Uterus (tissue), 4 donors: Measurements from ENCODE around the gene CCDC188. TPM values are rescaled to one million over a fixed set of nuclear protein-coding genes. Genes with fewer than 3 reads are reported as not detected.

ENCODE experiments used
- DNase-seq, 2 donors: peaks; one replicate each; pipeline ENCODE4 v3.0.0-alpha.2; 2019 to 2020
- H3K27ac ChIP-seq, 2 donors: fragments of 200-600 bp; sonication (generic); 1 replicate in 1 of 2; 2 replicates in 1 of 2; pipeline ENCODE4 v1.5.1; 2016 to 2018
- H3K27me3 ChIP-seq, 2 donors: fragments of 200-600 bp; sonication (generic); one replicate each; pipeline ENCODE4 v1.5.1; 2018 to 2019; ENCODE audit warnings: control low read depth in 1 of 2
- H3K36me3 ChIP-seq, 2 donors: fragments of 200-600 bp; sonication (generic); one replicate each; pipeline ENCODE4 v1.5.1; 2019; ENCODE audit warnings: control low read depth in 1 of 2
- H3K4me1 ChIP-seq, 2 donors: fragments of 200-600 bp; sonication (generic); one replicate each; pipeline ENCODE4 v1.5.1; 2018 to 2019; ENCODE audit warnings: control low read depth in 1 of 2
- H3K4me3 ChIP-seq, 2 donors: fragments of 200-600 bp; sonication (generic); 1 replicate in 1 of 2; 2 replicates in 1 of 2; pipeline ENCODE4 v1.5.1; 2018 to 2019; ENCODE audit warnings: mild to moderate bottlenecking in 1 of 2
- H3K9me3 ChIP-seq, 2 donors: fragments of 200-600 bp; sonication (generic); one replicate each; pipeline ENCODE4 v1.5.1; 2019; ENCODE audit warnings: control low read depth in 1 of 2
- POLR2A ChIP-seq, 2 donors: fragments of 450-650 bp; IDR thresholded peaks; one replicate each; pipeline ENCODE4 v1.6.1; 2016; ENCODE audit warnings: antibody characterized with exemption in 2 of 2, mild to moderate bottlenecking in 1 of 2, moderate library complexity in 1 of 2
- intact Hi-C: fragments of 100-400 bp; cut with DNase I; formaldehyde crosslinking; loops from one replicate; pipeline ENCODE4 v1.15.1; 2023; ENCODE audit warnings: low total_unique reads
- total RNA-seq, 4 donors: library from RNA; depleted of rRNA in 3 of 4; stranded (reverse); fragments of >200 nt in 3 of 4; gene quantifications; one replicate each; pipeline versions ENCODE4 v1.1.0 to v1.2.4, GENCODE V29; 2014 to 2023
- TF ChIP-seq, protein P1 (sequence below), 4 experiments: fragments of 200-600 bp in 2 of 4; fragments of 450-650 bp in 2 of 4; sonication (generic) in 2 of 4; IDR thresholded peaks; one replicate each; pipeline ENCODE4 v1.5.1; 2016 to 2019; ENCODE audit warnings: antibody characterized with exemption in 4 of 4, mild to moderate bottlenecking in 2 of 4, moderate library complexity in 1 of 4
- donor health status: DM: yes; HTN: yes; CAD: no.

The CCDC188 gene
- total RNA-seq, 4 donors from 2014 or later, result 2.7 to 4.3 TPM; not detected in 2

DNA sequence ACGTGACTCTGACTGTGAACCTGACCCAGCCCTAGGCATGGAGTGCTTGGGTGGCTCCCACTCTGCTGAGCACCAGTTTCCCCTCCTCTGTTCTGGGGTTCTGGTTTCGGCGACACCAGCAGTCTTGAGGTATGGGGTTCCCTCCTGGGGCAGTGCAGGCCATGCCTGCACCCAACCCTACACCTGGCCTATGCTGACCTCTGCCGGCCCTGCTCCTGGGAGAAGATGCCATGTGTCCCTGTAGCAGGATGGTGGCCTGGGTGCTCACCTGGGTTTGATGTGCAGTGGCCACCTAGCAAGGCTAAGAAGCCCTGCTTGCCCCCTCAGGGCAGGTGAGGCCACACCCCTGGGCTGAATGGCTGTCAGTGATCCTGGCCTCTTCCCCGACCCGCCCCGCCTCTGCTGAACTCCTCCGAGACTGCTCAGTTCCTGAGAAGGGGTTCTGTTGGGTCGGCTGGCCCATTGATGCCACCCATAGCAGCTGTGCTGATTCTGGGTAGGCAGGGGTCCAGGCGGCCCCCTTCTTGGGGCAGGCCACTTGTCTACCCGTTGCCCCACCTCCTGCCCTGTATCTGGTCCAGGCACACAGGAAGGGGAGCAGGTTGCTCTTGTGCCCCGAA is 16.8 kb downstream of the CCDC188 start:
- no peak for TF ChIP-seq POLR2A (IDR thresholded peaks at IDR 0.05)
- TF ChIP-seq, protein P1, sequence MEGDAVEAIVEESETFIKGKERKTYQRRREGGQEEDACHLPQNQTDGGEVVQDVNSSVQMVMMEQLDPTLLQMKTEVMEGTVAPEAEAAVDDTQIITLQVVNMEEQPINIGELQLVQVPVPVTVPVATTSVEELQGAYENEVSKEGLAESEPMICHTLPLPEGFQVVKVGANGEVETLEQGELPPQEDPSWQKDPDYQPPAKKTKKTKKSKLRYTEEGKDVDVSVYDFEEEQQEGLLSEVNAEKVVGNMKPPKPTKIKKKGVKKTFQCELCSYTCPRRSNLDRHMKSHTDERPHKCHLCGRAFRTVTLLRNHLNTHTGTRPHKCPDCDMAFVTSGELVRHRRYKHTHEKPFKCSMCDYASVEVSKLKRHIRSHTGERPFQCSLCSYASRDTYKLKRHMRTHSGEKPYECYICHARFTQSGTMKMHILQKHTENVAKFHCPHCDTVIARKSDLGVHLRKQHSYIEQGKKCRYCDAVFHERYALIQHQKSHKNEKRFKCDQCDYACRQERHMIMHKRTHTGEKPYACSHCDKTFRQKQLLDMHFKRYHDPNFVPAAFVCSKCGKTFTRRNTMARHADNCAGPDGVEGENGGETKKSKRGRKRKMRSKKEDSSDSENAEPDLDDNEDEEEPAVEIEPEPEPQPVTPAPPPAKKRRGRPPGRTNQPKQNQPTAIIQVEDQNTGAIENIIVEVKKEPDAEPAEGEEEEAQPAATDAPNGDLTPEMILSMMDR (IDR thresholded peaks at IDR 0.05), result no peak
- no peak overlapping the region for H3K4me3 ChIP-seq
- H3K27me3 ChIP-seq, result no peaks in the 10 kb centered on the region
- no peaks in the 10 kb centered on the region for H3K36me3 ChIP-seq
- intact Hi-C loops, result no loop called here
- H3K4me1 ChIP-seq, result peaks cover 0 to 43% of the 10 kb centered on the region in 2 donors
- no peaks in the 10 kb centered on the region for H3K9me3 ChIP-seq
- DNase-seq, result no peak
- H3K27ac ChIP-seq, result no peak overlapping the region

DNA sequence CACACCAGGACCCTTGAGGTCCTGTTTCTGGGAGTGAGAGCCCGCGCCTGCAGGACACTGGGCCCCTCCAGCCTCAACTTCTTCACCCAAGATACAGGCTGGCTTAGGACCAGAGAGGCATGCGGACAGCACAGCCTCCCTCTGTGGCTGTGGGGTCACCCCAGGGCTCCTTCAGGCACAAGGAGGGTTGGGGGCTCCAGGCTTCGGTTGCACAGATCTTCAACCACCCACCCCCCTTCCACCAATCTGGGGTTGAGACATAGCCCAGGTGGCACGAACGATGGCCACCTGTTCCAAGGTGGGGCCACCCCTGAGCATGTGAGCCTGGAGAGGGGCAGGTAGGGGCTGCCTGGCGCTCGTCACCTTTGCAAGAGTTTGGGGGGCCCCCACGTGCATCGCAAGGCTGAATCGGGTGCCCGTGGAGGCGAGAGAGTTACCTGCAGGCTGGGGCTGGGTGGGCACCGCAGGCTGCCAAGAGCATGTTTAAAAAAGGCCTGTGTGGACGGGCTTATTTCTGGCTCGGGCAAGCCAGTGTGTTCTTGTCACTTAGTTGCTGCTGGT is 18.1 kb downstream of the CCDC188 start:
- TF ChIP-seq, protein P1 (IDR thresholded peaks at IDR 0.05), result no peak
- no peak for TF ChIP-seq POLR2A (IDR thresholded peaks at IDR 0.05)
- Histone ChIP-seq H3K27ac (peak overlapping the region in 1 of 2 donors; percentile 71), H3K9me3 (no peaks in the 10 kb centered on the region), H3K27me3 (no peaks in the 10 kb centered on the region), H3K4me1 (peaks cover 0 to 37% of the 10 kb centered on the region in 2 donors), H3K4me3 (peak overlapping the region; percentile 94 to 99), H3K36me3 (no peaks in the 10 kb centered on the region)
- intact Hi-C loops, result no loop called here
- DNase-seq, result no peak

DNA sequence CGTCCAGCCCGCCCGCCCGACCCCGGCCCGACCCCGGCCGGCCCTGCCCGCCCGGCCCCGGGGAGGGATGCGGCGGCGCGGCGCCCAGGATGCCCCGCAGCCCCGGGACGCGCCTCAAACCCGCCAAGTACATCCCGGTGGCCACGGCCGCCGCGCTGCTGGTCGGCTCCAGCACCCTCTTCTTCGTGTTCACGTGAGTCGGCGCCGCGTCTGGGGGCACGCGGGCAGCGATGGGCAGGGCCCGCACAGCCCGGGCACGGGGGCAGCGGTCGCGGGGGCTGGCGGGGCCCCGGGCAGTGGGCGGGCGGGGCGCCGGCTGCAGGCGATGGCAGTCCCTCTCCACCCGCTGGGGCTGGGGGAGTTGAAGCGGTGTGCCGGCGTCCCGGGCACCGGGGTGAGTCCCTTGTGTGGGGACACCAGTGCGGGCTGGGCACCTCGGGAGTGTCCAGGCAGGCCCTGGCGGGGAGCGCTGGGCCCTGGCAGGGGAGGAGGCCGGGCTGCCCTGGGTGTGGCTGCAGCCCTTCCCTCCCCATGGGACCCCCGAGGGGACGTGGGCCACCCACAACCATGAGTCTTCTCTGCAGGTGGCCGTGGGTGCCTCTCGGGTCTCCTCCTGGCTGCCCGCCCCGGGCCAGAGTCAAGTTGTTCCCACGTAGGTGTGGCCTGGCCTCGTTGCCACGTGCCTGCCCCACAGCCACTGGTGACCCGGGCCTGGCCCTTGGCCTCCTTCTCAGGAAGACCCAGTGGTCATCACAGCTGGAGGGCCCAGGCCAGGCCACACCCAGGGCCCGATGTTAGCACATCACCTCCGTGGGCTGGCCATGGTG is 18.8 kb downstream of the CCDC188 start:
- Histone ChIP-seq H3K4me1 (peaks cover 0 to 30% of the 10 kb centered on the region in 2 donors), H3K27me3 (no peaks in the 10 kb centered on the region), H3K27ac (peak overlapping the region; percentile 71 to 92), H3K36me3 (no peaks in the 10 kb centered on the region), H3K9me3 (no peaks in the 10 kb centered on the region), H3K4me3 (peak overlapping the region; percentile 94 to 99)
- DNase-seq, result peak in 1 of 2 donors; percentile 34
- intact Hi-C loops, result no loop called here
- TF ChIP-seq, protein P1 (IDR thresholded peaks at IDR 0.05), result no peak
- no peak for TF ChIP-seq POLR2A (IDR thresholded peaks at IDR 0.05)

DNA sequence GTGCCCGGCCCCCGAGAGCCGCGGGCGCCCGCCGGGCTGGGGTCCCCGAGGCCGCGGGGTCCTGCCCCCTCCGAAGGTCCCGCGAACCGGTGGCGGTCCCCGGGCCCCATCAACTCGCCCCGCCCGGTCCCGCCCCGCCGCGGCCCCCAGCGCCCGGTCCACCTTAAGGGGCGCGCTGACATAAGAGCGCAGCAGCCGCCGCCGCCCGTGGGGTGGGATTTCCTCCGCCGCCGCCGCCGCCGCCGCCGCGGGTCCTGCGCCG is 19.3 kb downstream of the CCDC188 start, which contains the start of gene ZDHHC8:
ZDHHC8 (plus strand) TSS at position 208 of the 262 bp plus-strand sequence. CDS start 144 bp downstream, outside the sequence.
- Histone ChIP-seq H3K9me3 (no peaks in the 10 kb centered on the region), H3K36me3 (no peaks in the 10 kb centered on the region), H3K27me3 (no peaks in the 10 kb centered on the region), H3K27ac (peak within 1 kb of the TSS; percentile 92 to 97), H3K4me1 (peaks cover 0 to 26% of the 10 kb centered on the region in 2 donors), H3K4me3 (peak within 1 kb of the TSS; percentile 94 to 99)
- intact Hi-C loops, result no loop called here
- no peak for TF ChIP-seq POLR2A (IDR thresholded peaks at IDR 0.05)
- TF ChIP-seq, protein P1 (IDR thresholded peaks at IDR 0.05), result no peak
- no peak for DNase-seq
